Ammon's horn (tissue), 1 donor: Measurements from ENCODE around the gene FAR1.

Source experiments
- DNase-seq: peaks from one replicate; pipeline ENCODE4 v3.0.0-alpha.2; 2016; ENCODE audit warnings: low spot score

The FAR1 gene

GRCh38 chr11:13776134-13776815 lies 107.8 kb downstream of the FAR1 start:
- DNase-seq = peak; percentile 39

- DNase-seq = no peak
Observed at GRCh38 chr11:13777341-13777985, 109.0 kb downstream of the FAR1 start.

GRCh38 chr11:13778345-13778744 lies 109.9 kb downstream of the FAR1 start:
- no peak for DNase-seq

GRCh38 chr11:13781153-13781552 lies 112.7 kb downstream of the FAR1 start:
- no peak for DNase-seq
